SK-N-SH (cell line): ENCODE data around the gene DCDC1. TPM values are rescaled to one million over a fixed set of nuclear protein-coding genes. Genes with fewer than 3 reads are reported as not detected.

Experiments
- CTCF ChIA-PET: fragments of 300-600, 350-600 bp; formaldehyde crosslinking; extraction: SDS; loops from one replicate; lab custom pipeline; 2021; lab: Yijun Ruan, JAX
- POLR2A ChIA-PET: fragments of 350-600 bp; sonication (Branson Sonifier 250); formaldehyde crosslinking; extraction: SDS; loops from one replicate; lab custom pipeline; 2020; ENCODE audit warnings: antibody characterized with exemption, inconsistent platforms; lab: Yijun Ruan, JAX
- DNase-seq: peaks from one replicate; pipeline ENCODE4 v3.0.0; 2012
- H2AFZ ChIP-seq: fragments of 200-600 bp; sonication (generic); 2 replicates; pipeline ENCODE4 v1.8.1; 2016; ENCODE audit warnings: antibody characterized with exemption, mild to moderate bottlenecking, low read depth
- H3F3A ChIP-seq: fragments of 200-600 bp; sonication (generic); replicated peaks from 2 replicates; pipeline ENCODE3; 2016; ENCODE audit warnings: antibody characterized with exemption, mild to moderate bottlenecking; ENCODE audit not compliant: insufficient read depth
- H3K27ac ChIP-seq, 2 experiments: fragments of 200-500 bp in 1 of 2; fragments of 200-600 bp in 1 of 2; sonication (Bioruptor generic) in 1 of 2; sonication (generic), shearing (Covaris generic) in 1 of 2; 2 replicates each; pipeline versions ENCODE4 v1.5.1 to v1.6.1; 2014 to 2016; ENCODE audit warnings: low read depth in 2 of 2, inconsistent platforms in 1 of 2, low read length in 1 of 2, mild to moderate bottlenecking in 1 of 2, mixed read lengths in 1 of 2
- H3K27me3 ChIP-seq: fragments of 200-600 bp; sonication (generic), shearing (Covaris generic); 2 replicates; pipeline ENCODE4 v1.6.1; 2016; ENCODE audit warnings: mixed run types; ENCODE audit not compliant: insufficient read depth
- H3K36me3 ChIP-seq, 2 experiments: fragments of 200-500 bp in 1 of 2; fragments of 200-600 bp in 1 of 2; sonication (Bioruptor generic) in 1 of 2; sonication (generic) in 1 of 2; replicated peaks in 1 of 2; 2 replicates each; pipeline versions ENCODE3 to v1.5.1; 2014 to 2016; ENCODE audit warnings: low read length in 1 of 2, mild to moderate bottlenecking in 1 of 2; ENCODE audit not compliant: insufficient read depth in 2 of 2, control insufficient read depth in 1 of 2
- H3K4me1 ChIP-seq, 2 experiments: fragments of 200-500 bp in 1 of 2; fragments of 200-600 bp in 1 of 2; sonication (Bioruptor generic) in 1 of 2; sonication (generic), shearing (Covaris generic) in 1 of 2; 2 replicates each; pipeline versions ENCODE4 v1.5.1 to v1.6.1; 2014 to 2016; ENCODE audit warnings: low read depth in 1 of 2, low read length in 1 of 2, mixed run types in 1 of 2; ENCODE audit not compliant: insufficient read depth in 2 of 2, control insufficient read depth in 1 of 2
- H3K4me2 ChIP-seq: fragments of 200-600 bp; sonication (generic), shearing (Covaris generic); 2 replicates; pipeline ENCODE4 v1.6.1; 2017; ENCODE audit warnings: mixed run types
- H3K4me3 ChIP-seq, 2 experiments: fragments of 200-500 bp in 1 of 2; fragments of 200-600 bp in 1 of 2; sonication (Bioruptor generic) in 1 of 2; sonication (generic), shearing (Covaris generic) in 1 of 2; 2 replicates each; pipeline versions ENCODE4 v1.5.1 to v1.8.1; 2014 to 2016; ENCODE audit warnings: low read depth in 2 of 2, inconsistent platforms in 1 of 2, low read length in 1 of 2, mild to moderate bottlenecking in 1 of 2, mixed read lengths in 1 of 2, moderate library complexity in 1 of 2
- H3K79me2 ChIP-seq: fragments of 200-600 bp; sonication (generic); 2 replicates; pipeline ENCODE4 v1.8.1; 2017; ENCODE audit warnings: mild to moderate bottlenecking; ENCODE audit not compliant: insufficient read depth
- H3K9ac ChIP-seq: fragments of 200-600 bp; sonication (generic); 2 replicates; pipeline ENCODE4 v1.6.1; 2017; ENCODE audit warnings: mixed run types
- H3K9me2 ChIP-seq: fragments of 200-600 bp; sonication (generic); 2 replicates; pipeline ENCODE4 v1.6.1; 2017; ENCODE audit warnings: mixed run types
- H3K9me3 ChIP-seq: fragments of 200-600 bp; sonication (generic); 2 replicates; pipeline ENCODE4 v1.6.1; 2017; ENCODE audit warnings: mixed run types, mild to moderate bottlenecking, moderate library complexity
- H4K20me1 ChIP-seq: fragments of 200-600 bp; sonication (generic); 2 replicates; pipeline ENCODE4 v1.6.1; 2017; ENCODE audit warnings: mild to moderate bottlenecking, mixed run types; ENCODE audit not compliant: insufficient read depth
- CHD2 ChIP-seq: fragments of 150-350 bp; IDR thresholded peaks from 2 replicates; pipeline ENCODE4 v1.6.1; 2018; ENCODE audit warnings: low read length; ENCODE audit not compliant: partially characterized antibody
- EZH2phosphoT487 ChIP-seq: fragments of 200-600 bp; sonication (generic); IDR thresholded peaks from 2 replicates; pipeline ENCODE4 v1.6.1; 2017; ENCODE audit warnings: low read depth, mixed run types, mild to moderate bottlenecking, antibody characterized with exemption, moderate library complexity, borderline replicate concordance
- GABPA ChIP-seq: IDR thresholded peaks from 2 replicates; pipeline ENCODE4 v1.4.0; 2012; ENCODE audit warnings: low read depth, mild to moderate bottlenecking
- GATA2 ChIP-seq: sonication (generic); formaldehyde crosslinking; IDR thresholded peaks from 2 replicates; pipeline ENCODE4 v1.5.0; 2020; ENCODE audit warnings: mild to moderate bottlenecking, missing genetic modification reagents
- JUND ChIP-seq: IDR thresholded peaks from 2 replicates; pipeline ENCODE4 v1.4.0; 2012
- RFX5 ChIP-seq: IDR thresholded peaks from 2 replicates; pipeline ENCODE4 v1.6.1; 2012; ENCODE audit warnings: mild to moderate bottlenecking, improper control_type of control experiment, low read length
- SIN3A ChIP-seq: IDR thresholded peaks from 2 replicates; pipeline ENCODE4 v1.6.1; 2012; ENCODE audit warnings: low read depth, mild to moderate bottlenecking, low read length, moderate library complexity, borderline replicate concordance
- TAF1 ChIP-seq: IDR thresholded peaks from 2 replicates; pipeline ENCODE4 v1.6.1; 2012; ENCODE audit warnings: low read depth, mild to moderate bottlenecking, low read length, moderate library complexity, borderline replicate concordance
- WGBS: methylation state at CpG from one replicate; pipeline ENCODE4 v1.1.6; 2017; ENCODE audit warnings: low lambda C conversion rate; 5-methylcytosine and 5-hydroxymethylcytosine counted together
- polyA plus RNA-seq, 3 experiments: library from polyadenylated mRNA; depleted of rRNA; stranded (reverse); fragments of >200 nt; gene quantifications; 2 replicates each; pipeline ENCODE4 v1.2.3, GENCODE V29; 2012
- TF ChIP-seq, protein P1 (sequence below): IDR thresholded peaks from 2 replicates; pipeline ENCODE4 v1.4.0; 2012; ENCODE audit warnings: low read depth, borderline replicate concordance
- TF ChIP-seq, protein P2 (sequence below): fragments of 150-350 bp; IDR thresholded peaks from 2 replicates; pipeline ENCODE4 v1.6.1; 2017; ENCODE audit warnings: antibody characterized with exemption, low read length, low read depth, borderline replicate concordance

Gene DCDC1
- polyA plus RNA-seq, 1 of the 3 experiments (the other 2 are of a cell fraction), result 0.12 TPM

DNA sequence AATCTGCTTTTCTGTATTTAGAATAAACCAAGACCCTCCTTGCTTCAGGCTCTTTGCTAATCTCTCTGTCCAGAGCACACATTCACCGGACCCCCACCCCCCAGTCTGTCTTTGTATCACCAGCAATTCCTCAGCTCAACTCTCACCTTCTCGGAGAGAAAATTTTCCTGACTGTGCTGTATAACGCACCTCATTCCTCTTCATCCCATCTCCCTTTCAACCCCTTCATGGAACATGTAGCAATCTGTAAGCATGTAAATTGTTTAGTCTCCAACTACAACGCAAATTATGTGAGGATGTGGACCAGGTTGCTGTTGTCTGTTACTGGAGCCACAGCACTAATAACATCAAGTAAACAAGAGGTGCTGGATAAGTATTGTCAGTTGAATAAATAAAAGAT, 349.8 kb downstream of the DCDC1 start:
- Histone ChIP-seq H3K4me2 (no peak overlapping the region), H3K79me2 (no peaks in the 10 kb centered on the region), H2AFZ (no peak overlapping the region), H3K4me1 (no peaks in the 10 kb centered on the region), H3K9me3 (no peaks in the 10 kb centered on the region), H3K9ac (no peak overlapping the region), H4K20me1 (no peaks in the 10 kb centered on the region), H3K27ac (no peak overlapping the region), H3K4me3 (no peak overlapping the region), H3K36me3 (no peaks in the 10 kb centered on the region), H3K9me2 (no peaks in the 10 kb centered on the region), H3F3A (no peaks in the 10 kb centered on the region), H3K27me3 (no peaks in the 10 kb centered on the region)
- 30% methylated on average over 4 of the region's 4 CpGs for WGBS
- ChIA-PET POLR2A (no interaction called here), CTCF (no interaction called here)
- TF ChIP-seq SIN3A (no peak), JUND (no peak), EZH2phosphoT487 (no peak), GABPA (no peak), RFX5 (no peak), GATA2 (CRISPR knock-in tag) (no peak), TAF1 (no peak)
- TF ChIP-seq, protein P1, sequence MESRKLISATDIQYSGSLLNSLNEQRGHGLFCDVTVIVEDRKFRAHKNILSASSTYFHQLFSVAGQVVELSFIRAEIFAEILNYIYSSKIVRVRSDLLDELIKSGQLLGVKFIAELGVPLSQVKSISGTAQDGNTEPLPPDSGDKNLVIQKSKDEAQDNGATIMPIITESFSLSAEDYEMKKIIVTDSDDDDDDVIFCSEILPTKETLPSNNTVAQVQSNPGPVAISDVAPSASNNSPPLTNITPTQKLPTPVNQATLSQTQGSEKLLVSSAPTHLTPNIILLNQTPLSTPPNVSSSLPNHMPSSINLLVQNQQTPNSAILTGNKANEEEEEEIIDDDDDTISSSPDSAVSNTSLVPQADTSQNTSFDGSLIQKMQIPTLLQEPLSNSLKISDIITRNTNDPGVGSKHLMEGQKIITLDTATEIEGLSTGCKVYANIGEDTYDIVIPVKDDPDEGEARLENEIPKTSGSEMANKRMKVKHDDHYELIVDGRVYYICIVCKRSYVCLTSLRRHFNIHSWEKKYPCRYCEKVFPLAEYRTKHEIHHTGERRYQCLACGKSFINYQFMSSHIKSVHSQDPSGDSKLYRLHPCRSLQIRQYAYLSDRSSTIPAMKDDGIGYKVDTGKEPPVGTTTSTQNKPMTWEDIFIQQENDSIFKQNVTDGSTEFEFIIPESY, result no peak
- TF ChIP-seq, protein P2, sequence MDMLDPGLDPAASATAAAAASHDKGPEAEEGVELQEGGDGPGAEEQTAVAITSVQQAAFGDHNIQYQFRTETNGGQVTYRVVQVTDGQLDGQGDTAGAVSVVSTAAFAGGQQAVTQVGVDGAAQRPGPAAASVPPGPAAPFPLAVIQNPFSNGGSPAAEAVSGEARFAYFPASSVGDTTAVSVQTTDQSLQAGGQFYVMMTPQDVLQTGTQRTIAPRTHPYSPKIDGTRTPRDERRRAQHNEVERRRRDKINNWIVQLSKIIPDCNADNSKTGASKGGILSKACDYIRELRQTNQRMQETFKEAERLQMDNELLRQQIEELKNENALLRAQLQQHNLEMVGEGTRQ, result no peak
- no peak for DNase-seq

DNA sequence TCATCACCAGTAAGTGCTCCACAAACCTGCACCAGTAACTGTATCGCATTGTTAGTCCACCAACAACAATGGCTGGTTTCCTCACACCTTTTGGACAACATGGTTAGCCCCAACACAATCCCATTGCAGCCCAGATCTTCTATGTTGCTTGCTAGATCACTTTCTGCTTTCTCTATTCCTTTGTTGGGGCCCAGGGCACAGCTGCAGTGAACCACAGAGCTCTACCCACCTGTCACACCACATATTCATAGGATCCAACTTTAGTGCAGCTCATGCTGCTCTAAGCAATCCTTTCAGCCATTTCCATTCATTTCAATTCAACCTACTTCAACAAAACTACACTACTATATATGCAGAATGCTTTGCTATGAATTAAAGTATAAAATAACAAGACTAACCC, 364.3 kb downstream of the DCDC1 start:
- H3K4me1 ChIP-seq, result no peaks in the 10 kb centered on the region
- no peak overlapping the region for H3K4me2 ChIP-seq
- H4K20me1 ChIP-seq, result no peaks in the 10 kb centered on the region
- no peak for TF ChIP-seq CHD2
- no peaks in the 10 kb centered on the region for H3K79me2 ChIP-seq
- no peaks in the 10 kb centered on the region for H3K36me3 ChIP-seq
- no peak for DNase-seq
- no peak overlapping the region for H2AFZ ChIP-seq
- POLR2A ChIA-PET, result no interaction called here
- CTCF ChIA-PET, result interaction anchor here (1.3 to 1.5 kb wide), 2 partner anchors 13 to 45 kb away, joined by 4 read pairs; no protein-coding TSS in a partner anchor
- H3K27me3 ChIP-seq, result no peaks in the 10 kb centered on the region; the same call in 1 of the 2 replicates
- 10% methylated on average over 1 of the region's 1 CpG for WGBS
- H3K4me3 ChIP-seq, result no peak overlapping the region
- no peaks in the 10 kb centered on the region for H3F3A ChIP-seq
- no peaks in the 10 kb centered on the region for H3K9me2 ChIP-seq
- H3K9me3 ChIP-seq, result no peaks in the 10 kb centered on the region
- H3K27ac ChIP-seq, result no peak overlapping the region
- H3K9ac ChIP-seq, result no peak overlapping the region
